Mesendoderm (in vitro differentiated cells): Measurements from ENCODE around the gene RAB31.
"Not testable (repeated sequence)": the region's sequence is repeated elsewhere in the genome, so short reads cannot be mapped to it uniquely, and the experiment has no call there.

Experiments
- DNase-seq: peaks from one replicate; pipeline ENCODE4 v3.0.0; 2013
- H2AK5ac ChIP-seq: 2 replicates; pipeline ENCODE4 v1.6.1; 2013; ENCODE audit warnings: low read length, inconsistent platforms
- H2BK120ac ChIP-seq: 2 replicates; pipeline ENCODE4 v1.6.1; 2013; ENCODE audit warnings: low read depth, mild to moderate bottlenecking, low read length, moderate library complexity, mixed read lengths
- H2BK15ac ChIP-seq: replicated peaks from 2 replicates; pipeline ENCODE4 v1.6.1; 2013; ENCODE audit warnings: low read depth, mild to moderate bottlenecking, moderate library complexity
- H2BK5ac ChIP-seq: 2 replicates; pipeline ENCODE4 v1.6.1; 2013; ENCODE audit warnings: low read length, inconsistent platforms
- H3K18ac ChIP-seq: 2 replicates; pipeline ENCODE4 v1.6.1; 2013; ENCODE audit warnings: mild to moderate bottlenecking, low read length, mixed read lengths
- H3K23ac ChIP-seq: one replicate; pipeline ENCODE4 v1.6.1; 2013; ENCODE audit warnings: low read length
- H3K27ac ChIP-seq: 2 replicates; pipeline ENCODE4 v1.5.1; 2013; ENCODE audit warnings: low read depth, mild to moderate bottlenecking, inconsistent platforms, low read length, moderate library complexity
- H3K27me3 ChIP-seq: 2 replicates; pipeline ENCODE4 v1.6.1; 2013; ENCODE audit warnings: low read length, control low read depth, mild to moderate bottlenecking, inconsistent platforms; ENCODE audit not compliant: insufficient read depth, poor library complexity
- H3K36me3 ChIP-seq: 2 replicates; pipeline ENCODE4 v1.6.1; 2013; ENCODE audit warnings: low read length, inconsistent platforms; ENCODE audit not compliant: control insufficient read depth, insufficient read depth
- H3K4ac ChIP-seq: one replicate; pipeline ENCODE4 v1.6.1; 2013; ENCODE audit warnings: low read depth, mild to moderate bottlenecking, low read length, moderate library complexity
- H3K4me1 ChIP-seq: 2 replicates; pipeline ENCODE4 v1.6.1; 2013; ENCODE audit warnings: low read depth, low read length, inconsistent platforms; ENCODE audit not compliant: control insufficient read depth
- H3K4me2 ChIP-seq: 2 replicates; pipeline ENCODE4 v1.6.1; 2013; ENCODE audit warnings: low read length
- H3K4me3 ChIP-seq: 2 replicates; pipeline ENCODE4 v1.5.1; 2013; ENCODE audit warnings: mild to moderate bottlenecking, low read length
- H3K56ac ChIP-seq: one replicate; pipeline ENCODE4 v1.6.1; 2013; ENCODE audit warnings: low read length
- H3K79me1 ChIP-seq: 2 replicates; pipeline ENCODE4 v1.6.1; 2013; ENCODE audit warnings: low read length, inconsistent platforms
- H3K79me2 ChIP-seq: 2 replicates; pipeline ENCODE4 v1.6.1; 2013; ENCODE audit warnings: mild to moderate bottlenecking, low read length; ENCODE audit not compliant: control insufficient read depth, insufficient read depth
- H3K9ac ChIP-seq: 2 replicates; pipeline ENCODE4 v1.6.1; 2013; ENCODE audit warnings: low read length, inconsistent platforms
- H4K5ac ChIP-seq: one replicate; pipeline ENCODE4 v1.6.1; 2013; ENCODE audit warnings: low read length
- H4K8ac ChIP-seq: one replicate; pipeline ENCODE4 v1.6.1; 2013; ENCODE audit warnings: low read depth, mild to moderate bottlenecking, control low read depth, low read length, moderate library complexity
- WGBS: extraction: QIAGEN DNeasy Blood & Tissue Kit; methylation state at CpG from one replicate; pipeline ENCODE4 v1.1.7; 2013; ENCODE audit warnings: low lambda C conversion rate, missing lambda C conversion rate; ENCODE audit not compliant: insufficient coverage; ENCODE audit errors: extremely low coverage; 5-methylcytosine and 5-hydroxymethylcytosine counted together

RAB31 gene

GRCh38 chr18:9890957-9891356 lies 182.9 kb downstream of the RAB31 start:
- H3K56ac ChIP-seq: no peak overlapping the region
- no peak overlapping the region for H3K4me3 ChIP-seq
- H3K27me3 ChIP-seq: no peaks in the 10 kb centered on the region
- no peak for DNase-seq
- no peaks in the 10 kb centered on the region for H3K4me1 ChIP-seq
- H3K36me3 ChIP-seq: no peaks in the 10 kb centered on the region
- H4K5ac ChIP-seq: no peak overlapping the region
- H2BK15ac ChIP-seq: no peak overlapping the region
- H2AK5ac ChIP-seq: no peak overlapping the region
- H3K4me2 ChIP-seq: no peak overlapping the region
- no peak overlapping the region for H3K27ac ChIP-seq
- no peak overlapping the region for H3K4ac ChIP-seq
- no CpG with 5 or more reads among the region's 1 CpG for WGBS
- no peak overlapping the region for H2BK120ac ChIP-seq
- no peaks in the 10 kb centered on the region for H3K79me1 ChIP-seq
- no peaks in the 10 kb centered on the region for H3K79me2 ChIP-seq
- no peak overlapping the region for H3K9ac ChIP-seq
- no peak overlapping the region for H2BK5ac ChIP-seq
- no peak overlapping the region for H3K18ac ChIP-seq
- H3K23ac ChIP-seq: no peak overlapping the region
- H4K8ac ChIP-seq: no peak overlapping the region

GRCh38 chr18:9891515-9891914 lies 183.4 kb downstream of the RAB31 start:
- H3K27me3 ChIP-seq, H4K5ac ChIP-seq, H2AK5ac ChIP-seq, H3K23ac ChIP-seq, H3K36me3 ChIP-seq, H3K79me1 ChIP-seq, H3K9ac ChIP-seq, H2BK15ac ChIP-seq, H3K4me3 ChIP-seq, H3K27ac ChIP-seq, H3K4me2 ChIP-seq, H2BK120ac ChIP-seq, DNase-seq, H3K4me1 ChIP-seq, H4K8ac ChIP-seq, H3K56ac ChIP-seq, H3K79me2 ChIP-seq, H3K4ac ChIP-seq, H3K18ac ChIP-seq, H2BK5ac ChIP-seq: not testable (repeated sequence)
- no CpG with 5 or more reads among the region's 4 CpGs for WGBS

GRCh38 chr18:9894454-9895068 lies 186.5 kb downstream of the RAB31 start:
- Histone ChIP-seq H3K4me1 (no peaks in the 10 kb centered on the region), H3K36me3 (no peaks in the 10 kb centered on the region), H3K79me2 (no peaks in the 10 kb centered on the region), H3K79me1 (no peaks in the 10 kb centered on the region), H2BK120ac (no peak overlapping the region), H3K23ac (no peak overlapping the region), H3K56ac (no peak overlapping the region), H4K5ac (no peak overlapping the region), H3K4me2 (no peak overlapping the region), H3K4ac (no peak overlapping the region), H4K8ac (no peak overlapping the region), H3K27me3 (no peaks in the 10 kb centered on the region), H2AK5ac (no peak overlapping the region), H2BK15ac (no peak overlapping the region), H3K18ac (no peak overlapping the region), H3K27ac (no peak overlapping the region), H3K9ac (no peak overlapping the region), H3K4me3 (no peak overlapping the region), H2BK5ac (no peak overlapping the region)
- no CpG with 5 or more reads among the region's 6 CpGs for WGBS
- DNase-seq: no peak

- Histone ChIP-seq H3K4me1 (no peaks in the 10 kb centered on the region), H2AK5ac (no peak overlapping the region), H3K27ac (no peak overlapping the region), H4K8ac (no peak overlapping the region), H3K56ac (no peak overlapping the region), H2BK15ac (no peak overlapping the region), H4K5ac (no peak overlapping the region), H3K9ac (no peak overlapping the region), H3K4me2 (no peak overlapping the region), H2BK5ac (no peak overlapping the region), H3K79me2 (no peaks in the 10 kb centered on the region), H3K79me1 (no peaks in the 10 kb centered on the region), H3K27me3 (no peaks in the 10 kb centered on the region), H2BK120ac (no peak overlapping the region), H3K4ac (no peak overlapping the region), H3K36me3 (no peaks in the 10 kb centered on the region), H3K4me3 (no peak overlapping the region), H3K23ac (no peak overlapping the region), H3K18ac (no peak overlapping the region)
- DNase-seq: peak; percentile 55
- no CpG with 5 or more reads among the region's 5 CpGs for WGBS
Measured at GRCh38 chr18:9897129-9897528, 189.0 kb downstream of the RAB31 start.

GRCh38 chr18:9897787-9898291 lies 189.7 kb downstream of the RAB31 start:
- H3K23ac ChIP-seq, H3K4me1 ChIP-seq, DNase-seq, H3K18ac ChIP-seq, H3K36me3 ChIP-seq, H3K4me3 ChIP-seq, H2BK5ac ChIP-seq, H4K8ac ChIP-seq, H2AK5ac ChIP-seq, H3K4ac ChIP-seq, H2BK120ac ChIP-seq, H3K27me3 ChIP-seq, H3K79me1 ChIP-seq, H3K4me2 ChIP-seq, H2BK15ac ChIP-seq, H3K27ac ChIP-seq, H4K5ac ChIP-seq, H3K56ac ChIP-seq, H3K79me2 ChIP-seq, H3K9ac ChIP-seq: not testable (repeated sequence)
- WGBS: no CpG with 5 or more reads among the region's 10 CpGs
